SIG-M5 treated with dmso at 0.1 percent for 504 hours (cell line): Measurements from ENCODE around the gene LDLRAD4.

Source experiments
- DNase-seq: peaks from one replicate; lab custom pipeline; 2025; ENCODE audit not compliant: unreplicated experiment; lab: John Stamatoyannopoulos, UW

The LDLRAD4 gene

GRCh38 chr18:13454363-13455150, 236.0 kb downstream of the LDLRAD4 start:
- no peak for DNase-seq

GRCh38 chr18:13455471-13455870, 236.9 kb downstream of the LDLRAD4 start:
- DNase-seq = no peak

GRCh38 chr18:13455960-13456481, 237.5 kb downstream of the LDLRAD4 start:
- DNase-seq = no peak

- no peak for DNase-seq
Measured at GRCh38 chr18:13456736-13457271, 238.2 kb downstream of the LDLRAD4 start.

- DNase-seq = no peak
Measured at GRCh38 chr18:13457327-13457726, 238.8 kb downstream of the LDLRAD4 start.

- DNase-seq = no peak
Measured at GRCh38 chr18:13460946-13461345, 242.4 kb downstream of the LDLRAD4 start.

GRCh38 chr18:13461469-13461868, 242.9 kb downstream of the LDLRAD4 start:
- DNase-seq = no peak

GRCh38 chr18:13461936-13462335, 243.4 kb downstream of the LDLRAD4 start:
- no peak for DNase-seq

- no peak for DNase-seq
Measured at GRCh38 chr18:13462686-13463085, 244.1 kb downstream of the LDLRAD4 start.

- DNase-seq = no peak
Measured at GRCh38 chr18:13463526-13464210, 245.1 kb downstream of the LDLRAD4 start.

- DNase-seq = peak; percentile 81
Measured at GRCh38 chr18:13464432-13465123, 246.0 kb downstream of the LDLRAD4 start.

- no peak for DNase-seq
Measured at GRCh38 chr18:13465124-13465446, 246.5 kb downstream of the LDLRAD4 start.

GRCh38 chr18:13465476-13465875, 246.9 kb downstream of the LDLRAD4 start:
- DNase-seq = peak; percentile 20

GRCh38 chr18:13470516-13471197, 252.1 kb downstream of the LDLRAD4 start:
- DNase-seq = no peak

GRCh38 chr18:13471198-13471845, 252.8 kb downstream of the LDLRAD4 start:
- no peak for DNase-seq

GRCh38 chr18:13471971-13472628, 253.5 kb downstream of the LDLRAD4 start:
- DNase-seq = no peak

- DNase-seq = no peak
Measured at GRCh38 chr18:13473751-13474150, 255.2 kb downstream of the LDLRAD4 start.

- no peak for DNase-seq
Measured at GRCh38 chr18:13474336-13474735, 255.8 kb downstream of the LDLRAD4 start.

GRCh38 chr18:13474907-13475545, 256.5 kb downstream of the LDLRAD4 start:
- DNase-seq = no peak
